HG03060 (cell line): ENCODE measurements around the gene SLC2A11.
A peak's percentile ranks its signal among the peaks of the same experiment; 100 is the strongest.
"Not testable (repeated sequence)": the region's sequence is repeated elsewhere in the genome, so short reads cannot be mapped to it uniquely, and the experiment has no call there.

Source experiments
- ATAC-seq: cut with Tn5 transposase; IDR thresholded peaks from one replicate; pipeline ENCODE4 v1.9.1; 2021; ENCODE audit warnings: low read depth, moderate number of reproducible peaks; ENCODE audit not compliant: unreplicated experiment

Gene SLC2A11

GRCh38 chr22:23846081-23846469 is 11.6 kb upstream of the SLC2A11 start:
- ATAC-seq = no peak

- no peak for ATAC-seq
Observed at GRCh38 chr22:23847310-23847920, 10.3 kb upstream of the SLC2A11 start.

- no peak for ATAC-seq
Observed at GRCh38 chr22:23847991-23848864, 9.4 kb upstream of the SLC2A11 start.

DNA sequence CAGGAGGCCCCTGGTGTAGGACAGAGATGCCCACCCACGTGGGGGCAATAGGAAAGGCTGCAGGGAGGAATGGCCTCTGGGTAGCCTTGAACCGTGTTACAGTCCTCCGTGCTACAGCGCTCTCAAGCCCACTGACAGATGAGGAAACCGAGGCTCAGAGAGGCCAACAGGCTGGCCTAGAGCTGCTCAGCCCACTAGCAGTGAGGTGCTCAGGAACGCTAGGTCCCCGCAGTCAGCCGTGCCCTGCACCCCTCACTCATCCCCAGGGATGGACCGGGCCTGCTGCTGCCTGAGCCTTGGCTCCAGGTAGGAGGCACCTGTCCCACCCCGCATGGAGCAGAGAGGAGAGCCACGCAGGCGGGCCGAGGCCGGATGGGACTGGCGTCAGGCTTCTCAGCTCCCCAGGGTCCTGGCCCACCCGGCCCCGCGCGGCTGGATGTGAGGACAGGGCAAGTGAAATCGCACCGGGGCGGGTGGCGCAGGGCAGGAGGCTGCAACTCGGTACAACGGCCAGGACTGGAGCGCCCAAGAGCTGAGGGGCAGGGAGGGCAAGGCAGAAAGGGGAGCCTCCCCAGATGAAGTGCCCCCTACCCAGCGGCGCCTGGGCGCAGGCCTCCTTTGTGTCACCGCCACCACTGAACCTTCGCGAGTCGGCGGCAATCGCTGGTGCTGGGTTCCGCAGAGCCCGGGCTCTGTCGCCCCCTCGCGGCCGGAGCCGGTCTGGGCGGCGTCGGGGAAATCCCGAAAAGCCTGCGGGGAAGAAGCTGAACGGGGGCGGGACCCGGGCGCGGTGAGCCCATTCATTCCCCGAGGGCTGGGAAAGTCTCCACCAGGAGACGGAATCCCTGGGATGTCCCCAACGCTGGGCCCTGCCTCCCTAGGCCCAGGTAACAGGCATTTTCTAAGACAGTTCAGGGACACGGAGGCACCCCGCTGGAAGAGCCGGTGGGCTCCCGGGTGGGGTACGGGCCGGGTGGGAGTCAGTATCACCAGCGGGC is 8.4 kb upstream of the SLC2A11 start:
- ATAC-seq = no peak

GRCh38 chr22:23850136-23850611 is 7.5 kb upstream of the SLC2A11 start:
- no peak for ATAC-seq

DNA sequence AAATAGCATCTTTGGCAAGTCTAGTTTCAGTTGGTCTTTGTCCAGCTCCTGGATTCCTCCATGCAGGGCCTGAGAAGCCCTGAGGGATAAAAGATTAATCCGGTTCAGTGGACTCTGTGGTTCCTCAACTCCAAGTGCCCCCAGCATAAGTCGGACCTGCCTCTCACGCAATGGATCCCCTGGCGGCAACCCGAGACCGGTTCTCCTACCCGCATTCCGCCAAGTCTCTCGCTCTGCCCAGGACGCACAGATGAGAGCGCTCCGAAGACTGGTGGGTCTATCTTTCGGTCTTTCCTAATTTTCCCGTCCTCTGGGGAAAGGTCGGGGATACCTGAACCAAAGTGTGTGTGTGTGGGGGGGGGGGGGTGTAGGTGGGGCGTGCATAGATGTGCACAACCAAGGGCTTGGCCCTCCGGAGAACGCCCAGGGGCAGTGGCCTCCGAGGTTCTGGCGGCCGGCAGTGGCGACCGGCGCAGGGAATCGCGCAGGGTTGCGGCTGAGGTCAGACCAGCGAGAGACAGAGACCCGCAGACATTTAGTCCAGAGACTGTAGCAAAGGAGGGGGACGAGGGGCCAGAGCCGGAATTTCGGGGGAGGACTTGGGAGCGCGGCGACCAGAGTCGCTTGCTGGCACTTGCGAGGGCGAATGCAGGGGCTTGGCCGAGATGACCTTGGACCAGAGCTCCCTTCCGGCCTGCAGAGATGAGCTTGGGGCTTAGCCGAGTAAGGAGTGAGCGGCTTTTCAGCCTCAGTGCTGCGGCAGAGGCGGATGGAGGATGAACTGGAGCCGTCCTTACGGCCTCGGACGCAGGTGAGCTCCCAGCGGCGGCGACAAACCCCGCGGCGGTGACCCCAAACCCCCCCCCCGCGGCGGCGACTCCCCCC is 712 bp upstream of the SLC2A11 start:
- ATAC-seq = peak; percentile 24

- ATAC-seq = no peak
Observed at GRCh38 chr22:23858484-23858815, 775 bp downstream of the SLC2A11 start.

DNA sequence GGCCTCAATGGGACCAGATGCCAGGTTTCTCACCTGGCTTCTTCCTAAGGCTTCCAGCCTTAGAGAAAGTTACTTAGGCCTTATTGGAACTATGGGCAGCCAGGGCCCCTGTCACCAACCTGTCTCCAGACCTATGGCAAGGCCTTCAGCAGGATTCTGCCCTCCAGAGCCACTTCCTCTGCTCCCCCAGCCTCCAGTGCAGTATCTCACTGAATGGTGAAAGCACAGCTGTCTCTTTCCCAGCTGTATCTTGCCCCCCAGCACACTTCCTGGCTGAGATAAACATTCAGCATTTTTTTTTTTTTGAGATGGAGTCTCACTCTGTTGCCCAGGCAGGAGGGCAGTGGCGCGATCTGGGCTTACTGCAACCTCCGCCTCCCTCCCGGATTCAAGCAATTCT is 1.5 kb downstream of the SLC2A11 start:
- no peak for ATAC-seq

GRCh38 chr22:23860187-23860586 is 2.5 kb downstream of the SLC2A11 start:
- not testable (repeated sequence) for ATAC-seq

- ATAC-seq = no peak
Observed at GRCh38 chr22:23862103-23862502, 4.4 kb downstream of the SLC2A11 start.

- not testable (repeated sequence) for ATAC-seq
Observed at GRCh38 chr22:23864499-23865154, 7.0 kb downstream of the SLC2A11 start.

GRCh38 chr22:23868580-23868979 is 10.9 kb downstream of the SLC2A11 start:
- ATAC-seq = no peak

- no peak for ATAC-seq
Observed at GRCh38 chr22:23874871-23875270, 17.2 kb downstream of the SLC2A11 start.

GRCh38 chr22:23875801-23876200 is 18.1 kb downstream of the SLC2A11 start:
- ATAC-seq = no peak

- ATAC-seq = no peak
Observed at GRCh38 chr22:23877566-23877965, 19.9 kb downstream of the SLC2A11 start.

GRCh38 chr22:23878219-23878618 is 20.5 kb downstream of the SLC2A11 start:
- ATAC-seq = no peak

- ATAC-seq = no peak
Observed at GRCh38 chr22:23882370-23882769, 24.7 kb downstream of the SLC2A11 start.

- ATAC-seq = no peak
Observed at GRCh38 chr22:23883658-23884057, 26.0 kb downstream of the SLC2A11 start.

DNA sequence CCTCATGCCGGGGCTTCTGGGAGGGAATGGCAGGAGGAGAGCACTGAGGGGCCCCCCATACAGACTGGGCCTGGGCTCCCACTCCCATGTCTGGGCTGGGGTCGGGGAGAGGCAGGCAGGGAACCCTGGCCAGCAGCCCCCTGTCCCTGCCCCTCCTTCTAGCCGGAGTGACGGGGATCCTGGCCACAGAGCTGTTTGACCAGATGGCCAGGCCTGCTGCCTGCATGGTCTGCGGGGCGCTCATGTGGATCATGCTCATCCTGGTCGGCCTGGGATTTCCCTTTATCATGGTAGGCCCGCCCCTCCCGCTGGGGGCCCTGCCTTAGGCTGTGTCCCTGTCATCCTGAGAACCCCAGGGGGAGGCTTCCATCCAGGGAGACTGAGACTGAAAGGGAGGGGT is 26.5 kb downstream of the SLC2A11 start:
- ATAC-seq = no peak
